GM23338 (cell line): ENCODE measurements around the gene AGBL2. TPM values are rescaled to one million over a fixed set of nuclear protein-coding genes. Genes with fewer than 3 reads are reported as not detected.

ENCODE experiments used
- ATAC-seq: fragments of 200-7000 bp; cut with Tn5 transposase; 3 replicates; pipeline ENCODE4 v1.9.1; 2020
- DNase-seq: peaks from one replicate; pipeline ENCODE4 v3.0.0-alpha.2; 2015; ENCODE audit warnings: low spot score
- H2AFZ ChIP-seq: fragments of 200-600 bp; sonication (generic); 2 replicates; pipeline ENCODE4 v1.8.0; 2016; ENCODE audit warnings: antibody characterized with exemption, mild to moderate bottlenecking, moderate library complexity
- H3F3A ChIP-seq: fragments of 200-600 bp; sonication (generic); replicated peaks from 2 replicates; pipeline ENCODE4 v1.8.0; 2017; ENCODE audit warnings: antibody characterized with exemption, mixed run types, low read depth
- H3K27ac ChIP-seq: fragments of 200-600 bp; sonication (generic); 2 replicates; pipeline ENCODE4 v1.6.1; 2016; ENCODE audit warnings: low read depth
- H3K27me3 ChIP-seq: fragments of 200-600 bp; sonication (generic); 2 replicates; pipeline ENCODE4 v1.8.0; 2016; ENCODE audit warnings: mild to moderate bottlenecking, mixed run types, moderate library complexity; ENCODE audit not compliant: insufficient read depth
- H3K36me3 ChIP-seq: fragments of 200-600 bp; sonication (generic); 2 replicates; pipeline ENCODE4 v1.8.0; 2016; ENCODE audit warnings: mild to moderate bottlenecking; ENCODE audit not compliant: insufficient read depth
- H3K4me1 ChIP-seq: fragments of 200-600 bp; sonication (generic); 2 replicates; pipeline ENCODE4 v1.8.0; 2016; ENCODE audit warnings: mild to moderate bottlenecking, moderate library complexity; ENCODE audit not compliant: insufficient read depth
- H3K4me2 ChIP-seq: fragments of 200-600 bp; sonication (generic); 2 replicates; pipeline ENCODE4 v1.7.1; 2017; ENCODE audit warnings: mixed run types
- H3K4me3 ChIP-seq: fragments of 200-600 bp; sonication (generic); 2 replicates; pipeline ENCODE4 v1.6.1; 2016; ENCODE audit warnings: mixed run types
- H3K79me2 ChIP-seq: fragments of 200-600 bp; sonication (generic); replicated peaks from 2 replicates; pipeline ENCODE4 v1.8.0; 2017; ENCODE audit warnings: mild to moderate bottlenecking; ENCODE audit not compliant: insufficient read depth
- H3K9me2 ChIP-seq: fragments of 200-600 bp; sonication (generic); 2 replicates; pipeline ENCODE4 v1.8.0; 2017; ENCODE audit not compliant: insufficient read depth
- H4K20me1 ChIP-seq: fragments of 200-600 bp; sonication (generic); replicated peaks from 2 replicates; pipeline ENCODE4 v1.8.0; 2017; ENCODE audit warnings: mild to moderate bottlenecking; ENCODE audit not compliant: insufficient read depth
- H3K27ac Mint-ChIP-seq: 2 replicates; pipeline ENCODE4 v1.8.0; 2020; ENCODE audit warnings: inconsistent platforms, mild to moderate bottlenecking, moderate library complexity, mixed read lengths
- H3K27me3 Mint-ChIP-seq: 3 replicates; pipeline ENCODE4 v1.8.0; 2022; ENCODE audit warnings: low read depth, mild to moderate bottlenecking, moderate library complexity, mixed read lengths, inconsistent platforms; ENCODE audit not compliant: insufficient read depth, poor library complexity
- H3K36me3 Mint-ChIP-seq: 3 replicates; pipeline ENCODE4 v1.8.0; 2021; ENCODE audit warnings: low read depth, mild to moderate bottlenecking, inconsistent platforms, moderate library complexity, mixed read lengths
- H3K4me1 Mint-ChIP-seq: 3 replicates; pipeline ENCODE4 v1.8.0; 2020; ENCODE audit warnings: mild to moderate bottlenecking, inconsistent platforms, mixed read lengths
- H3K4me3 Mint-ChIP-seq: 3 replicates; pipeline ENCODE4 v1.8.0; 2021; ENCODE audit warnings: moderate library complexity, mild to moderate bottlenecking, inconsistent platforms, mixed read lengths
- H3K9me3 Mint-ChIP-seq: 3 replicates; pipeline ENCODE4 v1.8.0; 2020; ENCODE audit warnings: moderate library complexity, mild to moderate bottlenecking, inconsistent platforms, mixed read lengths
- CREB1 ChIP-seq: fragments of 250-450 bp; sonication (Bioruptor Pico); IDR thresholded peaks from 2 replicates; pipeline ENCODE4 v1.5.0; 2020; ENCODE audit warnings: low read depth, mild to moderate bottlenecking, moderate library complexity
- EZH2 ChIP-seq: fragments of 200-600 bp; sonication (generic); IDR thresholded peaks from one replicate; pipeline ENCODE4 v1.8.0; 2017; ENCODE audit warnings: antibody characterized with exemption, mild to moderate bottlenecking, low read depth; ENCODE audit not compliant: unreplicated experiment
- EZH2phosphoT487 ChIP-seq: fragments of 200-600 bp; sonication (generic); IDR thresholded peaks from one replicate; pipeline ENCODE4 v1.8.1; 2018; ENCODE audit warnings: antibody characterized with exemption; ENCODE audit not compliant: unreplicated experiment
- STAT1 ChIP-seq: IDR thresholded peaks from one replicate; pipeline ENCODE4 v1.6.1; 2016; ENCODE audit warnings: antibody characterized with exemption; ENCODE audit not compliant: unreplicated experiment
- ZNF114 ChIP-seq: fragments of 250-450 bp; sonication (Bioruptor Pico); IDR thresholded peaks from 2 replicates; pipeline ENCODE4 v1.5.0; 2020; ENCODE audit warnings: mild to moderate bottlenecking, moderate library complexity
- polyA plus RNA-seq: library from polyadenylated mRNA; unstranded; fragments of >200 nt; fragmentation: Nextera tagmentation; extraction: Ambion mirVana; gene quantifications from 2 replicates; pipeline ENCODE4 v1.2.1, GENCODE V29; 2016
- total RNA-seq: library from RNA; depleted of rRNA; stranded (reverse); fragments of >200 nt; shearing (Covaris generic); gene quantifications from 2 replicates; pipeline ENCODE4 v1.2.3, GENCODE V29; 2014
- TF ChIP-seq, protein P1 (sequence below), 2 experiments: fragments of 200-600 bp in 1 of 2; sonication (generic) in 1 of 2; conservative IDR thresholded peaks; 2 replicates each; pipeline versions ENCODE4 v1.5.1 to v1.6.1; 2016 to 2017; ENCODE audit warnings: antibody characterized with exemption in 2 of 2, low read depth in 2 of 2, mild to moderate bottlenecking in 2 of 2, moderate library complexity in 1 of 2
- TF ChIP-seq, protein P2 (sequence below): IDR thresholded peaks from 2 replicates; pipeline ENCODE4 v1.6.1; 2016; ENCODE audit warnings: antibody characterized with exemption
- TF ChIP-seq, protein P3 (sequence below): fragments of 250-450 bp; sonication (Bioruptor Pico); IDR thresholded peaks from 2 replicates; pipeline ENCODE4 v1.5.0; 2020; ENCODE audit warnings: mild to moderate bottlenecking, moderate library complexity

Gene AGBL2
- total and polyA plus RNA-seq, 2 experiments from 2014 or later, result 5.1 to 5.6 TPM

DNA sequence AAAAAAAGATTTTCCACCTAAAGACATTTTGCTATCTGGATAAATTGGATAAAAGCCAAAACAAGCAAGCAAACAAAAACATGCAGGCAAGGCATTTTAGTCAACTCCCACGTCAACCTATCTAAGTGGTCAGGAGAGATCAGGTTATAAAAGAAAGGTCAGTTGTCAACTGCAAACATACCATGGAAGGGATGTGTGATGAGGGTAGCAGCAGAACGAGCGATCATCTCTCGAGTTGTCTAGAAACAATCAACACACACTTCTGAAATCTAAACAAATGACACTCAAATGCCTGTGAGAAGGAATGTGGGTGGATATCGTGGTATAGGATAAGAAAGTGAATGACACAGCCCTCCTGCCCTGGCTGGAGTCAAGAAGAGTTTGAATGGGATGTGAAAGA lies 83.7 kb downstream of the AGBL2 start:
- Histone ChIP-seq H3K4me1 (no peaks in the 10 kb centered on the region), H3K4me3 (no peak overlapping the region), H3K27me3 (no peaks in the 10 kb centered on the region), H3K79me2 (no peaks in the 10 kb centered on the region), H4K20me1 (no peaks in the 10 kb centered on the region; the same call in none of the 2 replicates), H3F3A (no peaks in the 10 kb centered on the region), H3K4me2 (no peak overlapping the region), H3K27ac (no peak overlapping the region), H3K9me2 (no peaks in the 10 kb centered on the region), H2AFZ (no peak overlapping the region), H3K36me3 (peaks cover 58% of the 10 kb centered on the region)
- Mint-ChIP-seq H3K27me3 (no peaks in the 10 kb centered on the region), H3K4me1 (no peaks in the 10 kb centered on the region), H3K9me3 (no peaks in the 10 kb centered on the region), H3K36me3 (peaks cover 80% of the 10 kb centered on the region), H3K27ac (no peak overlapping the region), H3K4me3 (no peak overlapping the region)
- TF ChIP-seq EZH2phosphoT487 (no peak), EZH2 (no peak), ZNF114 (no peak), CREB1 (CRISPR knock-in tag) (no peak), STAT1 (no peak)
- TF ChIP-seq, protein P1, sequence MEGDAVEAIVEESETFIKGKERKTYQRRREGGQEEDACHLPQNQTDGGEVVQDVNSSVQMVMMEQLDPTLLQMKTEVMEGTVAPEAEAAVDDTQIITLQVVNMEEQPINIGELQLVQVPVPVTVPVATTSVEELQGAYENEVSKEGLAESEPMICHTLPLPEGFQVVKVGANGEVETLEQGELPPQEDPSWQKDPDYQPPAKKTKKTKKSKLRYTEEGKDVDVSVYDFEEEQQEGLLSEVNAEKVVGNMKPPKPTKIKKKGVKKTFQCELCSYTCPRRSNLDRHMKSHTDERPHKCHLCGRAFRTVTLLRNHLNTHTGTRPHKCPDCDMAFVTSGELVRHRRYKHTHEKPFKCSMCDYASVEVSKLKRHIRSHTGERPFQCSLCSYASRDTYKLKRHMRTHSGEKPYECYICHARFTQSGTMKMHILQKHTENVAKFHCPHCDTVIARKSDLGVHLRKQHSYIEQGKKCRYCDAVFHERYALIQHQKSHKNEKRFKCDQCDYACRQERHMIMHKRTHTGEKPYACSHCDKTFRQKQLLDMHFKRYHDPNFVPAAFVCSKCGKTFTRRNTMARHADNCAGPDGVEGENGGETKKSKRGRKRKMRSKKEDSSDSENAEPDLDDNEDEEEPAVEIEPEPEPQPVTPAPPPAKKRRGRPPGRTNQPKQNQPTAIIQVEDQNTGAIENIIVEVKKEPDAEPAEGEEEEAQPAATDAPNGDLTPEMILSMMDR (conservative IDR thresholded peaks at IDR 0.05; ENCODE audit: low read depth in 2 of 2), result no peak
- TF ChIP-seq, protein P2, sequence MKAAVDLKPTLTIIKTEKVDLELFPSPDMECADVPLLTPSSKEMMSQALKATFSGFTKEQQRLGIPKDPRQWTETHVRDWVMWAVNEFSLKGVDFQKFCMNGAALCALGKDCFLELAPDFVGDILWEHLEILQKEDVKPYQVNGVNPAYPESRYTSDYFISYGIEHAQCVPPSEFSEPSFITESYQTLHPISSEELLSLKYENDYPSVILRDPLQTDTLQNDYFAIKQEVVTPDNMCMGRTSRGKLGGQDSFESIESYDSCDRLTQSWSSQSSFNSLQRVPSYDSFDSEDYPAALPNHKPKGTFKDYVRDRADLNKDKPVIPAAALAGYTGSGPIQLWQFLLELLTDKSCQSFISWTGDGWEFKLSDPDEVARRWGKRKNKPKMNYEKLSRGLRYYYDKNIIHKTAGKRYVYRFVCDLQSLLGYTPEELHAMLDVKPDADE, result no peak
- TF ChIP-seq, protein P3, sequence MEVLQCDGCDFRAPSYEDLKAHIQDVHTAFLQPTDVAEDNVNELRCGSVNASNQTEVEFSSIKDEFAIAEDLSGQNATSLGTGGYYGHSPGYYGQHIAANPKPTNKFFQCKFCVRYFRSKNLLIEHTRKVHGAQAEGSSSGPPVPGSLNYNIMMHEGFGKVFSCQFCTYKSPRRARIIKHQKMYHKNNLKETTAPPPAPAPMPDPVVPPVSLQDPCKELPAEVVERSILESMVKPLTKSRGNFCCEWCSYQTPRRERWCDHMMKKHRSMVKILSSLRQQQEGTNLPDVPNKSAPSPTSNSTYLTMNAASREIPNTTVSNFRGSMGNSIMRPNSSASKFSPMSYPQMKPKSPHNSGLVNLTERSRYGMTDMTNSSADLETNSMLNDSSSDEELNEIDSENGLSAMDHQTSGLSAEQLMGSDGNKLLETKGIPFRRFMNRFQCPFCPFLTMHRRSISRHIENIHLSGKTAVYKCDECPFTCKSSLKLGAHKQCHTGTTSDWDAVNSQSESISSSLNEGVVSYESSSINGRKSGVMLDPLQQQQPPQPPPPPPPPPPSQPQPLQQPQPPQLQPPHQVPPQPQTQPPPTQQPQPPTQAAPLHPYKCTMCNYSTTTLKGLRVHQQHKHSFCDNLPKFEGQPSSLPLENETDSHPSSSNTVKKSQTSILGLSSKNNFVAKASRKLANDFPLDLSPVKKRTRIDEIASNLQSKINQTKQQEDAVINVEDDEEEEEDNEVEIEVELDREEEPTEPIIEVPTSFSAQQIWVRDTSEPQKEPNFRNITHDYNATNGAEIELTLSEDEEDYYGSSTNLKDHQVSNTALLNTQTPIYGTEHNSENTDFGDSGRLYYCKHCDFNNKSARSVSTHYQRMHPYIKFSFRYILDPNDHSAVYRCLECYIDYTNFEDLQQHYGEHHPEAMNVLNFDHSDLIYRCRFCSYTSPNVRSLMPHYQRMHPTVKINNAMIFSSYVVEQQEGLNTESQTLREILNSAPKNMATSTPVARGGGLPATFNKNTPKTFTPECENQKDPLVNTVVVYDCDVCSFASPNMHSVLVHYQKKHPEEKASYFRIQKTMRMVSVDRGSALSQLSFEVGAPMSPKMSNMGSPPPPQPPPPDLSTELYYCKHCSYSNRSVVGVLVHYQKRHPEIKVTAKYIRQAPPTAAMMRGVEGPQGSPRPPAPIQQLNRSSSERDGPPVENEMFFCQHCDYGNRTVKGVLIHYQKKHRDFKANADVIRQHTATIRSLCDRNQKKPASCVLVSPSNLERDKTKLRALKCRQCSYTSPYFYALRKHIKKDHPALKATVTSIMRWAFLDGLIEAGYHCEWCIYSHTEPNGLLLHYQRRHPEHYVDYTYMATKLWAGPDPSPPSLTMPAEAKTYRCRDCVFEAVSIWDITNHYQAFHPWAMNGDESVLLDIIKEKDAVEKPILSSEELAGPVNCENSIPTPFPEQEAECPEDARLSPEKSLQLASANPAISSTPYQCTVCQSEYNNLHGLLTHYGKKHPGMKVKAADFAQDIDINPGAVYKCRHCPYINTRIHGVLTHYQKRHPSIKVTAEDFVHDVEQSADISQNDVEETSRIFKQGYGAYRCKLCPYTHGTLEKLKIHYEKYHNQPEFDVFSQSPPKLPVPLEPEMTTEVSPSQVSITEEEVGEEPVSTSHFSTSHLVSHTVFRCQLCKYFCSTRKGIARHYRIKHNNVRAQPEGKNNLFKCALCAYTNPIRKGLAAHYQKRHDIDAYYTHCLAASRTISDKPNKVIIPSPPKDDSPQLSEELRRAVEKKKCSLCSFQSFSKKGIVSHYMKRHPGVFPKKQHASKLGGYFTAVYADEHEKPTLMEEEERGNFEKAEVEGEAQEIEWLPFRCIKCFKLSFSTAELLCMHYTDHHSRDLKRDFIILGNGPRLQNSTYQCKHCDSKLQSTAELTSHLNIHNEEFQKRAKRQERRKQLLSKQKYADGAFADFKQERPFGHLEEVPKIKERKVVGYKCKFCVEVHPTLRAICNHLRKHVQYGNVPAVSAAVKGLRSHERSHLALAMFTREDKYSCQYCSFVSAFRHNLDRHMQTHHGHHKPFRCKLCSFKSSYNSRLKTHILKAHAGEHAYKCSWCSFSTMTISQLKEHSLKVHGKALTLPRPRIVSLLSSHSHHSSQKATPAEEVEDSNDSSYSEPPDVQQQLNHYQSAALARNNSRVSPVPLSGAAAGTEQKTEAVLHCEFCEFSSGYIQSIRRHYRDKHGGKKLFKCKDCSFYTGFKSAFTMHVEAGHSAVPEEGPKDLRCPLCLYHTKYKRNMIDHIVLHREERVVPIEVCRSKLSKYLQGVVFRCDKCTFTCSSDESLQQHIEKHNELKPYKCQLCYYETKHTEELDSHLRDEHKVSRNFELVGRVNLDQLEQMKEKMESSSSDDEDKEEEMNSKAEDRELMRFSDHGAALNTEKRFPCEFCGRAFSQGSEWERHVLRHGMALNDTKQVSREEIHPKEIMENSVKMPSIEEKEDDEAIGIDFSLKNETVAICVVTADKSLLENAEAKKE (CRISPR knock-in tag), result no peak
- DNase-seq (no peak), ATAC-seq (no peak)
